GM12878 (cell line): ENCODE results near the gene GALNT17. TPM values are rescaled to one million over a fixed set of nuclear protein-coding genes. Genes with fewer than 3 reads are reported as not detected.

Source experiments
- ATAC-seq: fragments of 200-7000 bp; cut with Tn5 transposase; 3 replicates; pipeline ENCODE4 v1.9.1; 2020; ENCODE audit warnings: mild to moderate bottlenecking, moderate library complexity
- BruUV-seq: library from RNA; stranded (reverse); fragments of 400-500 nt; replicated peaks from 2 replicates; lab custom pipeline; 2021; lab: Mats Ljungman, UMichigan
- CTCF ChIA-PET: fragments of 300-600 bp; sonication (Branson Sonifier 250); formaldehyde crosslinking; extraction: SDS; loops from one replicate; lab custom pipeline; 2021; ENCODE audit warnings: inconsistent platforms; lab: Yijun Ruan, JAX
- POLR2A ChIA-PET: fragments of 350-600 bp; formaldehyde crosslinking; extraction: SDS; loops from one replicate; lab custom pipeline; 2021; ENCODE audit warnings: inconsistent platforms; lab: Charles Lee
- RAD21 ChIA-PET: fragments of 300-600 bp; sonication (Branson Sonifier 250); formaldehyde crosslinking; loops from one replicate; lab custom pipeline; 2023; ENCODE audit warnings: antibody characterized with exemption; ENCODE audit not compliant: unreplicated experiment; lab: Charles Lee
- SMC1A ChIA-PET: fragments of 300-600 bp; sonication (Branson Sonifier 250); formaldehyde crosslinking; loops from one replicate; lab custom pipeline; 2023; ENCODE audit not compliant: unreplicated experiment, uncharacterized antibody; lab: Charles Lee
- DNase-seq: peaks from one replicate; pipeline ENCODE4 v3.0.0-alpha.2; 2011; ENCODE audit warnings: low read depth, low spot score
- FAIRE-seq: peaks from 3 replicates; lab custom pipeline; 2011; peaks lifted over from hg19 to GRCh38; lab: Jason Lieb, UNC
- H2AFZ ChIP-seq: 2 replicates; pipeline ENCODE4 v1.6.0; 2011; ENCODE audit warnings: low read depth, low read length, control low read depth; ENCODE audit not compliant: control insufficient read depth
- H3K27ac ChIP-seq: 2 replicates; pipeline ENCODE4 v1.5.1; 2011; ENCODE audit warnings: control low read depth; ENCODE audit not compliant: control insufficient read depth, insufficient read depth
- H3K27me3 ChIP-seq, 2 experiments: replicated peaks in 1 of 2; 2 replicates each; pipeline versions ENCODE4 v1.6.0 to v1.6.1; 2011; ENCODE audit warnings: low read length in 1 of 2; ENCODE audit not compliant: control insufficient read depth in 2 of 2, insufficient read depth in 2 of 2
- H3K36me3 ChIP-seq, 2 experiments: 2 replicates each; pipeline ENCODE4 v1.5.1; 2011; ENCODE audit warnings: low read length in 1 of 2; ENCODE audit not compliant: control insufficient read depth in 2 of 2, insufficient read depth in 2 of 2
- H3K4me1 ChIP-seq: 2 replicates; pipeline ENCODE4 v1.6.1; 2011; ENCODE audit warnings: mild to moderate bottlenecking, low read length, moderate library complexity, mixed read lengths; ENCODE audit not compliant: control insufficient read depth, insufficient read depth
- H3K4me2 ChIP-seq: 2 replicates; pipeline ENCODE4 v1.6.0; 2011; ENCODE audit warnings: control low read depth; ENCODE audit not compliant: control insufficient read depth, insufficient read depth
- H3K4me3 ChIP-seq: fragments of 200-600 bp; sonication (generic); 2 replicates; pipeline ENCODE4 v1.5.1; 2016
- H3K79me2 ChIP-seq: 2 replicates; pipeline ENCODE4 v1.6.0; 2011; ENCODE audit warnings: low read length; ENCODE audit not compliant: control insufficient read depth, insufficient read depth
- H3K9ac ChIP-seq: 2 replicates; pipeline ENCODE4 v1.8.0; 2011; ENCODE audit warnings: low read length, control low read depth, mixed read lengths; ENCODE audit not compliant: control insufficient read depth, insufficient read depth
- H3K9me3 ChIP-seq: replicated peaks from 3 replicates; pipeline ENCODE4 v1.5.1; 2011; ENCODE audit warnings: mild to moderate bottlenecking, low read length; ENCODE audit not compliant: control insufficient read depth, insufficient read depth
- H4K20me1 ChIP-seq: 2 replicates; pipeline ENCODE4 v1.6.0; 2011; ENCODE audit not compliant: control insufficient read depth, insufficient read depth
- ATF2 ChIP-seq: IDR thresholded peaks from 2 replicates; pipeline ENCODE4 v1.6.1; 2012; ENCODE audit warnings: low read length, inconsistent platforms
- DPF2 ChIP-seq: fragments of 450-650 bp; IDR thresholded peaks from 2 replicates; pipeline ENCODE4 v1.6.1; 2017; ENCODE audit warnings: mild to moderate bottlenecking
- EED ChIP-seq: sonication (generic); IDR thresholded peaks from 2 replicates; pipeline ENCODE4 v1.6.1; 2016; ENCODE audit warnings: antibody characterized with exemption, low read depth
- MLLT1 ChIP-seq: fragments of 450-650 bp; IDR thresholded peaks from 2 replicates; pipeline ENCODE4 v1.6.1; 2016; ENCODE audit warnings: mild to moderate bottlenecking
- MTA2 ChIP-seq: fragments of 450-650 bp; IDR thresholded peaks from 2 replicates; pipeline ENCODE4 v1.6.1; 2016; ENCODE audit warnings: low read depth, mild to moderate bottlenecking, moderate library complexity
- MTA3 ChIP-seq: IDR thresholded peaks from 2 replicates; pipeline ENCODE4 v1.6.1; 2012; ENCODE audit warnings: low read length, inconsistent platforms, borderline replicate concordance
- NFXL1 ChIP-seq: fragments of 450-650 bp; IDR thresholded peaks from 2 replicates; pipeline ENCODE4 v1.6.1; 2017; ENCODE audit warnings: antibody characterized with exemption, mild to moderate bottlenecking, borderline replicate concordance
- NKRF ChIP-seq: fragments of 450-650 bp; conservative IDR thresholded peaks from 2 replicates; pipeline ENCODE4 v1.6.1; 2017; ENCODE audit warnings: mild to moderate bottlenecking, moderate library complexity
- PBX3 ChIP-seq: IDR thresholded peaks from 2 replicates; pipeline ENCODE4 v1.6.1; 2011; ENCODE audit warnings: mild to moderate bottlenecking, low read depth, low read length, moderate library complexity; ENCODE audit not compliant: insufficient replicate concordance
- POU2F2 ChIP-seq: IDR thresholded peaks from 3 replicates; pipeline ENCODE4 v1.6.1; 2011; ENCODE audit warnings: low read depth, mild to moderate bottlenecking, low read length, borderline replicate concordance
- RUNX3 ChIP-seq: IDR thresholded peaks from 2 replicates; pipeline ENCODE4 v1.6.1; 2012; ENCODE audit warnings: low read length, inconsistent platforms
- SPI1 ChIP-seq: IDR thresholded peaks from 2 replicates; pipeline ENCODE4 v1.6.1; 2011; ENCODE audit warnings: low read depth, mild to moderate bottlenecking, low read length, moderate library complexity, borderline replicate concordance; ENCODE audit not compliant: insufficient read depth
- SREBF1 ChIP-seq: IDR thresholded peaks from 2 replicates; pipeline ENCODE4 v1.6.1; 2012; ENCODE audit warnings: mild to moderate bottlenecking, low read length
- USF2 ChIP-seq: IDR thresholded peaks from 2 replicates; pipeline ENCODE4 v1.6.1; 2011; ENCODE audit warnings: low read depth, low read length, improper control_type of control experiment, borderline replicate concordance
- whole genome bisulfite sequencing: methylation state at CpG from one replicate; pipeline ENCODE4 v1.1.6; 2016; ENCODE audit warnings: low lambda C conversion rate; ENCODE audit not compliant: insufficient replicate concordance, insufficient coverage; ENCODE audit errors: missing lambda C conversion rate; 5-methylcytosine and 5-hydroxymethylcytosine counted together
- in situ Hi-C: fragments of 300-500 bp; cut with MboI; formaldehyde crosslinking; loops from 9 replicates; pipeline ENCODE4 v1.14.3; 2018; ENCODE audit warnings: mixed read lengths
- intact Hi-C: fragments of 100-400 bp; cut with micrococcal nuclease; formaldehyde crosslinking; loops from one replicate; pipeline ENCODE4 v1.14.2; 2022; ENCODE audit not compliant: unreplicated experiment
- polyA plus RNA-seq, 11 experiments: library from polyadenylated mRNA; depleted of rRNA in 4 of 11; unstranded in 6 of 11; stranded (reverse) in 5 of 11; fragments of >200 nt; fragmentation: Nextera tagmentation in 4 of 11; fragmentation: Illumina TruSeq in 1 of 11; extraction: Ambion mirVana in 4 of 11; extraction: Trizol in 1 of 11; gene quantifications; 1 replicate in 1 of 11; 2 replicates in 10 of 11; pipeline versions ENCODE4 v1.2.1 to v1.2.3, GENCODE V29; 2011 to 2016; ENCODE audit warnings: inconsistent platforms in 2 of 11, missing spikeins in 2 of 11, low read depth in 1 of 11
- total RNA-seq, 4 experiments: library from RNA; depleted of rRNA in 3 of 4; stranded (reverse); fragments of >200 nt in 3 of 4; fragmentation: Illumina TruSeq in 1 of 4; extraction: Trizol in 1 of 4; gene quantifications; 2 replicates each; pipeline versions ENCODE4 v1.2.1 to v1.2.3, GENCODE V29; 2013 to 2021

The GALNT17 gene
- total and polyA plus RNA-seq, 10 of the 15 experiments (the other 5 are each of a cell fraction or from before 2014, with no cell fraction given): 0.12 to 0.15 TPM; not detected in 8

- TF ChIP-seq NKRF: no peak
- TF ChIP-seq DPF2: no peak
Measured at GRCh38 chr7:71442492-71443190, 310.7 kb downstream of the GALNT17 start (continued).

- no peaks in the 10 kb centered on the region for H3K36me3 ChIP-seq
- in situ Hi-C loops: no loop called here
- intact Hi-C loops: no loop called here
- no peaks in the 10 kb centered on the region; the same call in 2 of the 3 replicates for H3K9me3 ChIP-seq
- SMC1A ChIA-PET: no interaction called here
- H3K4me2 ChIP-seq: no peak overlapping the region
- BruUV-seq: no TSS peak
- H3K27ac ChIP-seq: no peak overlapping the region
- no peak overlapping the region for H3K4me3 ChIP-seq
- POLR2A ChIA-PET: no interaction called here
- WGBS: 26% methylated on average over 6 of the region's 6 CpGs
- no peak for ATAC-seq
- RAD21 ChIA-PET: no interaction called here
- no peak for FAIRE-seq
- no peaks in the 10 kb centered on the region for H3K4me1 ChIP-seq
- no peaks in the 10 kb centered on the region for H4K20me1 ChIP-seq
- CTCF ChIA-PET: no interaction called here
- no peak overlapping the region for H2AFZ ChIP-seq
- H3K79me2 ChIP-seq: no peaks in the 10 kb centered on the region
- no peak overlapping the region for H3K9ac ChIP-seq
- DNase-seq: no peak
- no peaks in the 10 kb centered on the region for H3K27me3 ChIP-seq
- TF ChIP-seq RUNX3 (no peak), USF2 (no peak), MLLT1 (no peak), MTA2 (no peak), NFXL1 (no peak), EED (no peak), PBX3 (no peak), ATF2 (no peak), POU2F2 (no peak), MTA3 (no peak), SREBF1 (no peak), SPI1 (no peak)
Measured at GRCh38 chr7:71443191-71443530, 311.2 kb downstream of the GALNT17 start.
